ENCODE data around the gene R3HDM2.

The R3HDM2 gene

DNA sequence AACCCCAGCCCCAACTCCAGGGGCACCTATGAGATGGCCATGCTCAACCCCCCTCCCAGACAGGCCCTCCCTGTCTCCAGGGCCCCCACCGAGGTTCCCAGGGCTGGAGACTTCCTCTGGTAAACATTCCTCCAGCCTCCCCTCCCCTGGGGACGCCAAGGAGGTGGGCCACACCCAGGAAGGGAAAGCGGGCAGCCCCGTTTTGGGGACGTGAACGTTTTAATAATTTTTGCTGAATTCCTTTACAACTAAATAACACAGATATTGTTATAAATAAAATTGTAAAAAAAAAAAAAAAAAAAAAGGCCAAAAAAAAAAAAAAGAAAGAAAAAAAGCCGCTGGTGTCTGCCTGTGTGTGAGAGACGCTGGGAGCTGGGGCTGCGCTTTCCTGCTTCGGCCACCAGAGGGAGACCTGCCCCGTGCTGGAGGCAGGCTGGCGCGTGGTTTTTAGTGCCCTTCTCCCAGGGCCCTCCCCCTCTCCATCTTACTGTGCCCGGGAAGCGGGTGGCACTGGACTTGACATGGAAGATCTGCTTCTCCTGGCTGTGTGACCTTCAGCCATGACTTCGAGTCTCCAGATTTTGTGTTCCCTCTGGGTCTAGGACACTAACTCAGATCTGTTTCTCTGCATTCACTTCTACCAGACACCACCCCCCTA, 217.7 kb downstream of the R3HDM2 start:
- DNase-seq: peak; percentile 90

GRCh38 chr12:57212701-57213057, 218.2 kb downstream of the R3HDM2 start:
- no peak for DNase-seq

GRCh38 chr12:57211791-57212700, 218.8 kb downstream of the R3HDM2 start:
- DNase-seq: no peak

DNA sequence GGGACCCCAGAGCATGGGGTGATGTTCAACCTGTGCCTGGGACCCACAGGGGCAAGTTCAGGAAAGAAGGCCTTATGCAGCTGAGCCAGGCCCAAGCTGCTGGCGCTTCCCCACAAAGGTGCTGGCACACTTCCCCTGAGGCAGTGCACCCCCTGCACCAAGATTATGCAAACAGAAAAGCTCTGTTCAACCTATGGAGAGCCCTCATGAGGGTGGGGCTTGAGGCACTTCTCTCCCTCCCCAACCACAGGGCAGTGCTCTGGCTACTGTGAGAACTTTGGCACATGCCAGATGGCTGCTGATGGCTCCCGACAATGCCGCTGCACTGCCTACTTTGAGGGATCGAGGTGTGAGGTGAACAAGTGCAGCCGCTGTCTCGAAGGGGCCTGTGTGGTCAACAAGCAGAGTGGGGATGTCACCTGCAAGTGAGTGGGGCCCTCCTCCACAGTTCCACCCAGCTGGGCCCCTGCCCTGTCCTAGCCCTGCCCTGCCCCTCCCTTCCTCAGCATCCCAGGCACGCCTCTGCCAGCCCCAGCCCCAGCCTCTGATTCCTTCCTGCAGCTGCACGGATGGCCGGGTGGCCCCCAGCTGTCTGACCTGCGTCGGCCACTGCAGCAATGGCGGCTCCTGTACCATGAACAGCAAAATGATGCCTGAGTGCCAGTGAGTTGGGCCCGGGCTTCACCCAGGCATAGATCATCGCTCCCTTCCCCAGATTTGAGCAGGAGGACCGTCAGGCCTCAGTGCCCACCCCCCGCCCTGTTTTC, 219.7 kb downstream of the R3HDM2 start:
- DNase-seq: peak; percentile 62

DNA sequence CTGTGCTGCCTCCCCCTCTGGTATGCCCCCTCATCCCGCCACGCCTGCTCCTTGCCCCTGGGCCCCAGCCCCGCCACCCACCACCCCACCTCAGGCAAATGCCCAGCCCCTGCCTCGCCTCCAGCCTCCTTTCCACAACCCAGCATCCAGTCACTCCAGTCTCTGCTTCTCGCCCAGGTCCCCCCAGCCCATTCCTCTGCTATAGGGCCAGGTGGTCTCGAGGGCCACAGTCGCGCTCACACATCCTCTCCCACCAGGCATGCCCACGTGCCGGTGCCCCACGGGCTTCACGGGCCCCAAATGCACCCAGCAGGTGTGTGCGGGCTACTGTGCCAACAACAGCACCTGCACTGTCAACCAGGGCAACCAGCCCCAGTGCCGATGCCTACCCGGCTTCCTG, 220.4 kb downstream of the R3HDM2 start:
- no peak for DNase-seq

- no peak for DNase-seq
Measured at GRCh38 chr12:57209916-57210315, 220.9 kb downstream of the R3HDM2 start.

DNA sequence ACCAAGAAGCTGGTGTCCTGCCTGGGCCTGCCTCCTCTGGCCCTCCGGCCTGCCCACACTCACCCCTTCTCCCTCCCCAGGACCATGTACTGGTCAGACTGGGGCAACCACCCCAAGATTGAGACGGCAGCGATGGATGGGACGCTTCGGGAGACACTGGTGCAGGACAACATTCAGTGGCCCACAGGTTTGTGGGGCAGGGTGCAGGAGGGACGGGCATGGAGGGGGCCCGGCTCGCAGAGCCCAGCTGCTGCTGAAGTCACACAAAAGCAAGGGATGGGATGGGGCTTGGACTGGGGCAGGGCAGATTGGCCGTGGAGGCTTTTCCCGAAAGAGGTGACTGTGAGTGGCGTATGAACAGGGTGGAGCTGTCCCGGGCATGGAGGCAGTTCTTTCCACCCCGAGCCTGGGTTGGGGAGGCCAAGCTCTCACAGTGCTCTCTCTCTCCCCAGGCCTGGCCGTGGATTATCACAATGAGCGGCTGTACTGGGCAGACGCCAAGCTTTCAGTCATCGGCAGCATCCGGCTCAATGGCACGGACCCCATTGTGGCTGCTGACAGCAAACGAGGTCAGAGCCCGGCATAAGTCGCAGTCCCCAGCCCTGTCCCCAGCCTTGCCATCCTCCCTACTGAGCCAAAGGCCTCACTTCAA, 222.1 kb downstream of the R3HDM2 start:
- no peak for DNase-seq

DNA sequence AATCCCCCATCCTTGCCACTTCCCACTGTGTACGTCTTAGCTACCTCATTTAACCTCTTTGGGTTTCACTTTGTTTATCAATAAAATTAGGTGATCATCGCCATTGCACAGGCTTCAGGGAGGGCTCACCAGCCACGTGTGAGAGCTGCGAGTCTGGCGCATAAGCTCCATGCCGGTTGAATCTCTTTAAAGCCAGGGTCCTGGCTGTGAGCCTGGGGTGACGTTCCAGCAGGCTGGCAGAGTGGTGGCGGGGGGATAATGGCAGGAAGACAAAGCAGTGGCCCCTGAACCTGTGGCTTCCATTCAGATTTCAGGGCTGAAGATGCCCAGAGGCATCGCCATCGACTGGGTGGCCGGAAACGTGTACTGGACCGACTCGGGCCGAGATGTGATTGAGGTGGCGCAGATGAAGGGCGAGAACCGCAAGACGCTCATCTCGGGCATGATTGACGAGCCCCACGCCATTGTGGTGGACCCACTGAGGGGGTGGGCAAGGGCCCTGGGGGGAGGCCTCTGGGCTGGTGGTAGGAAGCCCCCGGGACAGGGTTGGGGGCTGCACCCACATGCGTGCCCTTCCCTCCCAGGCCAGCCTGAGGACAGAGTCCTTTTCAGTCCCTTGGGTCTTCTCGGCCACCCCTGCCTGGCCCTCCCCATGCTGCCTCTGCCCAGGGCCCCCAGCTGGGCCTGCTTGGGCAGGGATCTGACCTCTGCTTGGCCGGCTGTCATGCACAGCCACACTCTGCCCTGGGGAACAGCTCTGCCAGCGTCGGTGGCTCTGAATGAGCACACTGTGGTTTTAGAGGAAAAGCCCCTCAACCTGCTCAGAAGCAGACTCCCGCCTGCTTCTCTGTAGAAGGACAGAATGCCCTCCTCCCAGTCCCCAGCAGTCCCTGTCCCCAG, 222.9 kb downstream of the R3HDM2 start:
- DNase-seq: no peak

- no peak for DNase-seq
Measured at GRCh38 chr12:57205931-57206330, 224.9 kb downstream of the R3HDM2 start.

DNA sequence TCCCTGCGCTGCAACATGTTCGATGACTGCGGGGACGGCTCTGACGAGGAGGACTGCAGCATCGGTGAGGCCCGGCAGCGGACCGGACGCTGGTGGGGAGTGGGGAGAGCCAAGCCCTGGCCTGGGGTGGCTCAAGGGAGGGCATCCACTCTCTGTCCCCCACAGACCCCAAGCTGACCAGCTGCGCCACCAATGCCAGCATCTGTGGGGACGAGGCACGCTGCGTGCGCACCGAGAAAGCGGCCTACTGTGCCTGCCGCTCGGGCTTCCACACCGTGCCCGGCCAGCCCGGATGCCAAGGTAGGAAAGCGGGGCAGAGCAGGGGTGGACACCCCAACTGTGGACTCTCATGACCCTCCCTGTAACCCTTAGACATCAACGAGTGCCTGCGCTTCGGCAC, 225.7 kb downstream of the R3HDM2 start:
- no peak for DNase-seq

DNA sequence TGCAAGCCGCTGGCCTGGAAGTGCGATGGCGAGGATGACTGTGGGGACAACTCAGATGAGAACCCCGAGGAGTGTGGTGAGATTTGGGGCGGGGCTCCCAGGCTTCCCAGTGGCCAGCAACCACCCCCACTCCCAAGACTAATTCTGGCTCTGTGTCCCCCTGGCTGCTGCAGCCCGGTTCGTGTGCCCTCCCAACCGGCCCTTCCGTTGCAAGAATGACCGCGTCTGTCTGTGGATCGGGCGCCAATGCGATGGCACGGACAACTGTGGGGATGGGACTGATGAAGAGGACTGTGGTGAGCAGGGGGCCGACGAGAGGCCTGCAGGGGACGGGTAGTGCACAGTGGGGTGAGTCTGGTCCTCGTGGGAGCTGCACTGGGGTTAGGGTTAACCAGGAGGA, 226.4 kb downstream of the R3HDM2 start:
- DNase-seq: no peak

DNA sequence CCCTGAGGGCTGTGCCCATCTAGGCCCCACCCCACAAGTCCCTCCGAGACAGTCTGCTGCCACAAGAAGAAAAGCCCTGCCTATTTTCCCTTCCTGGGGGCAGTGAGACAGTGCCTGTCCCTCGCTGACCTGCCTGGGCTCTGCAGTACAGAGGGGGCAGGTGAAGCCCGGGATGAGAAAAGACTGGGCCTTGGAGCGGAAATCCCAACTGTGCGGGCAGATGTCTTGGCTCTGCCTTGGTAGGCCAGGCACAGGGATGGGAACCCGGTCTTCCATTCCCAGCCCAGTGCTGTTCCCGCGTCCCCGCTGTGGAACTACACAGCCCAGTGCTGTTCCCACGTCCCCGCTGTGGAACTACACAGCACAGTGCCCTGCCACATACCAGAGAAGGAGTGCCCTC, 227.1 kb downstream of the R3HDM2 start:
- no peak for DNase-seq
